ENCODE data around the gene MTFMT. TPM values are rescaled to one million over a fixed set of nuclear protein-coding genes. Genes with fewer than 3 reads are reported as not detected.

MTFMT gene
- total and polyA plus RNA-seq, 2 experiments from 2014 or later = 19.0 to 36.0 TPM

DNA sequence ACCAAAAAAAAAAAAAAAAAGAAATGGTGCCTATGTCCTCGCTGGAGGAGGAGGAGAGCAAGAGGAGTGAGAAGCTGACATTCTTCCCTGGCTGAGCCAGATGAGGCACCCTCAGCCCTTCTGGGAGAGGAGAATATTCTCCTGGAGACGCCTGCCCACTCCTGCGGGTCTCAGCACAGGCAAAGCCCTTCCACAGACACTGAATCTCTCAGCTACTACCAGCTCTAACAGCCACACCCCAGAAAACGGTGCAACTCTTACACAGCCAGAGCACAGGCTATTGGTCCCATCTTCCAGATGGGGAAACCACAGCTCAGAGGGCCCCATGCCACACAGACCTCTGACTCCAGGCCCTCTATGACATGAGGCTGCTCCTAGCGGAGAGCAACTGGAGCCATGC is 32.6 kb upstream of the MTFMT start (continued):
- TF ChIP-seq, protein P1, sequence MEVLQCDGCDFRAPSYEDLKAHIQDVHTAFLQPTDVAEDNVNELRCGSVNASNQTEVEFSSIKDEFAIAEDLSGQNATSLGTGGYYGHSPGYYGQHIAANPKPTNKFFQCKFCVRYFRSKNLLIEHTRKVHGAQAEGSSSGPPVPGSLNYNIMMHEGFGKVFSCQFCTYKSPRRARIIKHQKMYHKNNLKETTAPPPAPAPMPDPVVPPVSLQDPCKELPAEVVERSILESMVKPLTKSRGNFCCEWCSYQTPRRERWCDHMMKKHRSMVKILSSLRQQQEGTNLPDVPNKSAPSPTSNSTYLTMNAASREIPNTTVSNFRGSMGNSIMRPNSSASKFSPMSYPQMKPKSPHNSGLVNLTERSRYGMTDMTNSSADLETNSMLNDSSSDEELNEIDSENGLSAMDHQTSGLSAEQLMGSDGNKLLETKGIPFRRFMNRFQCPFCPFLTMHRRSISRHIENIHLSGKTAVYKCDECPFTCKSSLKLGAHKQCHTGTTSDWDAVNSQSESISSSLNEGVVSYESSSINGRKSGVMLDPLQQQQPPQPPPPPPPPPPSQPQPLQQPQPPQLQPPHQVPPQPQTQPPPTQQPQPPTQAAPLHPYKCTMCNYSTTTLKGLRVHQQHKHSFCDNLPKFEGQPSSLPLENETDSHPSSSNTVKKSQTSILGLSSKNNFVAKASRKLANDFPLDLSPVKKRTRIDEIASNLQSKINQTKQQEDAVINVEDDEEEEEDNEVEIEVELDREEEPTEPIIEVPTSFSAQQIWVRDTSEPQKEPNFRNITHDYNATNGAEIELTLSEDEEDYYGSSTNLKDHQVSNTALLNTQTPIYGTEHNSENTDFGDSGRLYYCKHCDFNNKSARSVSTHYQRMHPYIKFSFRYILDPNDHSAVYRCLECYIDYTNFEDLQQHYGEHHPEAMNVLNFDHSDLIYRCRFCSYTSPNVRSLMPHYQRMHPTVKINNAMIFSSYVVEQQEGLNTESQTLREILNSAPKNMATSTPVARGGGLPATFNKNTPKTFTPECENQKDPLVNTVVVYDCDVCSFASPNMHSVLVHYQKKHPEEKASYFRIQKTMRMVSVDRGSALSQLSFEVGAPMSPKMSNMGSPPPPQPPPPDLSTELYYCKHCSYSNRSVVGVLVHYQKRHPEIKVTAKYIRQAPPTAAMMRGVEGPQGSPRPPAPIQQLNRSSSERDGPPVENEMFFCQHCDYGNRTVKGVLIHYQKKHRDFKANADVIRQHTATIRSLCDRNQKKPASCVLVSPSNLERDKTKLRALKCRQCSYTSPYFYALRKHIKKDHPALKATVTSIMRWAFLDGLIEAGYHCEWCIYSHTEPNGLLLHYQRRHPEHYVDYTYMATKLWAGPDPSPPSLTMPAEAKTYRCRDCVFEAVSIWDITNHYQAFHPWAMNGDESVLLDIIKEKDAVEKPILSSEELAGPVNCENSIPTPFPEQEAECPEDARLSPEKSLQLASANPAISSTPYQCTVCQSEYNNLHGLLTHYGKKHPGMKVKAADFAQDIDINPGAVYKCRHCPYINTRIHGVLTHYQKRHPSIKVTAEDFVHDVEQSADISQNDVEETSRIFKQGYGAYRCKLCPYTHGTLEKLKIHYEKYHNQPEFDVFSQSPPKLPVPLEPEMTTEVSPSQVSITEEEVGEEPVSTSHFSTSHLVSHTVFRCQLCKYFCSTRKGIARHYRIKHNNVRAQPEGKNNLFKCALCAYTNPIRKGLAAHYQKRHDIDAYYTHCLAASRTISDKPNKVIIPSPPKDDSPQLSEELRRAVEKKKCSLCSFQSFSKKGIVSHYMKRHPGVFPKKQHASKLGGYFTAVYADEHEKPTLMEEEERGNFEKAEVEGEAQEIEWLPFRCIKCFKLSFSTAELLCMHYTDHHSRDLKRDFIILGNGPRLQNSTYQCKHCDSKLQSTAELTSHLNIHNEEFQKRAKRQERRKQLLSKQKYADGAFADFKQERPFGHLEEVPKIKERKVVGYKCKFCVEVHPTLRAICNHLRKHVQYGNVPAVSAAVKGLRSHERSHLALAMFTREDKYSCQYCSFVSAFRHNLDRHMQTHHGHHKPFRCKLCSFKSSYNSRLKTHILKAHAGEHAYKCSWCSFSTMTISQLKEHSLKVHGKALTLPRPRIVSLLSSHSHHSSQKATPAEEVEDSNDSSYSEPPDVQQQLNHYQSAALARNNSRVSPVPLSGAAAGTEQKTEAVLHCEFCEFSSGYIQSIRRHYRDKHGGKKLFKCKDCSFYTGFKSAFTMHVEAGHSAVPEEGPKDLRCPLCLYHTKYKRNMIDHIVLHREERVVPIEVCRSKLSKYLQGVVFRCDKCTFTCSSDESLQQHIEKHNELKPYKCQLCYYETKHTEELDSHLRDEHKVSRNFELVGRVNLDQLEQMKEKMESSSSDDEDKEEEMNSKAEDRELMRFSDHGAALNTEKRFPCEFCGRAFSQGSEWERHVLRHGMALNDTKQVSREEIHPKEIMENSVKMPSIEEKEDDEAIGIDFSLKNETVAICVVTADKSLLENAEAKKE (CRISPR knock-in tag; IDR thresholded peaks at IDR 0.05) = no peak
- TF ChIP-seq CREB1 (CRISPR knock-in tag; IDR thresholded peaks at IDR 0.05; ENCODE audit: low read depth) (no peak), EZH2 (IDR thresholded peaks at IDR 0.05; ENCODE audit: low read depth, unreplicated experiment) (no peak)

DNA sequence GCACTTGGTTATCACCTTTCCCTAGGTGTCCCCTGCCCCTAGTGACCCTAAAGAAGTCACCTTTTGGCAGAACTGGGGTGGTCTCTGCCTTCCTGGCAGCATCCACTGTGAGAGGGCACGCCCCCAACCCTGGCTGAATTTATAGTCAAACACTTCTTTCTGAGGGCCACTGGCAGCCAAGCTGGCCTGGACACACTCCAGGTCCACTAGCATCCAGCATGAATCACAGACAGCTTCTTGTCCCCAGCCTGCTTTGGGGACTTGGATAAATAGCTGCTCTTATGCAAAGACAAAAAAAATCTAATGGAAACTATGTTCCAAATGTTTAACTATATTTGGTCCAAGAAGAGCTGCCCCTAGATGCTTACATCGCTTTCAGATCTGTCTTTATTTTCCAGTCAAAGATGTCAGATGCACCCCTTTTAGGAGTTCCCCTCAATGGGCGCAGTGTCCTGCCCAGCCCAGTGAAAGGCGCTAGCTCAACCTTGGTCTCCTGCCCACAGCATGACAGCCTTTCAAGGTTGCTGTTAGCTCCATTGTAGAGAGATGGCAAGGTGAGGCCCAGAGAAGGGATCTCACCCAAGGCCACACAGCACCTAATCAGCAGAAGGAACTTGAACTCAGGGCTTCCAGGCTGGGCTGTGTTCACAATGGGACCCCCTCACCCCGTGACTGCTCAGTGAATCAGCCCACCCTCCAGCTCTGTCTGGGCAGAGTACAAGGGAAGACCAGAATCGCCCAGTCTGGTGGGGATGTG is 31.4 kb upstream of the MTFMT start:
- H3K4me3 Mint-ChIP-seq = no peak overlapping the region
- ATAC-seq = peak; percentile 37; the same call in 2 of the 3 replicates
- peaks cover 2% of the 10 kb centered on the region; the same call in 1 of the 3 replicates for H3K36me3 Mint-ChIP-seq (ENCODE audit: low read depth)
- Histone ChIP-seq H3K27me3 (ENCODE audit: insufficient read depth) (no peaks in the 10 kb centered on the region), H3K9me2 (ENCODE audit: insufficient read depth) (no peaks in the 10 kb centered on the region), H3F3A (replicated peaks; ENCODE audit: low read depth) (no peaks in the 10 kb centered on the region), H3K4me2 (no peak overlapping the region), H3K4me3 (no peak overlapping the region), H3K79me2 (replicated peaks; ENCODE audit: insufficient read depth) (no peaks in the 10 kb centered on the region), H3K4me1 (ENCODE audit: insufficient read depth) (peaks cover 5% of the 10 kb centered on the region), H3K36me3 (ENCODE audit: insufficient read depth) (no peaks in the 10 kb centered on the region), H3K27ac (ENCODE audit: low read depth) (no peak overlapping the region), H4K20me1 (replicated peaks; ENCODE audit: insufficient read depth) (0 out of 2 replicates have a peak, but pooled peaks cover 2% of the 10 kb centered on the region), H2AFZ (no peak overlapping the region)
- H3K27ac Mint-ChIP-seq = no peak overlapping the region
- H3K4me1 Mint-ChIP-seq = peaks cover 6% of the 10 kb centered on the region; the same call in 2 of the 3 replicates
- no peaks in the 10 kb centered on the region for H3K9me3 Mint-ChIP-seq
- no peak for DNase-seq (ENCODE audit: low spot score)
- H3K27me3 Mint-ChIP-seq (ENCODE audit: insufficient read depth, low read depth, poor library complexity) = peaks cover 7% of the 10 kb centered on the region
- TF ChIP-seq JUNB (IDR thresholded peaks at IDR 0.05; ENCODE audit: unreplicated experiment) (no peak), STAT1 (IDR thresholded peaks at IDR 0.05; ENCODE audit: unreplicated experiment) (no peak), CREB1 (CRISPR knock-in tag; IDR thresholded peaks at IDR 0.05; ENCODE audit: low read depth) (no peak), POLR2AphosphoS5 (IDR thresholded peaks at IDR 0.05; ENCODE audit: low read depth) (no peak)
- TF ChIP-seq, protein P1 (CRISPR knock-in tag; IDR thresholded peaks at IDR 0.05) = no peak
- TF ChIP-seq, protein P2, sequence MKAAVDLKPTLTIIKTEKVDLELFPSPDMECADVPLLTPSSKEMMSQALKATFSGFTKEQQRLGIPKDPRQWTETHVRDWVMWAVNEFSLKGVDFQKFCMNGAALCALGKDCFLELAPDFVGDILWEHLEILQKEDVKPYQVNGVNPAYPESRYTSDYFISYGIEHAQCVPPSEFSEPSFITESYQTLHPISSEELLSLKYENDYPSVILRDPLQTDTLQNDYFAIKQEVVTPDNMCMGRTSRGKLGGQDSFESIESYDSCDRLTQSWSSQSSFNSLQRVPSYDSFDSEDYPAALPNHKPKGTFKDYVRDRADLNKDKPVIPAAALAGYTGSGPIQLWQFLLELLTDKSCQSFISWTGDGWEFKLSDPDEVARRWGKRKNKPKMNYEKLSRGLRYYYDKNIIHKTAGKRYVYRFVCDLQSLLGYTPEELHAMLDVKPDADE (IDR thresholded peaks at IDR 0.05) = no peak
